Cardiac fibroblast (primary cell): ENCODE measurements around the gene MMP2.
A peak's percentile ranks its signal among the peaks of the same experiment; 100 is the strongest.

Source experiments
- DNase-seq, 2 donors: peaks; one replicate each; pipeline versions ENCODE4 v3.0.0 to v3.0.0-alpha.2; 2010; ENCODE audit warnings: low read depth in 2 of 2
- H3K4me3 ChIP-seq, 2 donors: replicated peaks in 1 of 2; 1 replicate in 1 of 2; 2 replicates in 1 of 2; pipeline ENCODE4 v1.5.1; 2011; ENCODE audit warnings: low read depth in 2 of 2, low read length in 2 of 2, mild to moderate bottlenecking in 2 of 2, moderate library complexity in 1 of 2
- TF ChIP-seq, protein P1 (sequence below): IDR thresholded peaks from one replicate; pipeline ENCODE4 v1.5.1; 2011; ENCODE audit warnings: low read depth, mild to moderate bottlenecking, low read length, inconsistent platforms

The MMP2 gene

DNA sequence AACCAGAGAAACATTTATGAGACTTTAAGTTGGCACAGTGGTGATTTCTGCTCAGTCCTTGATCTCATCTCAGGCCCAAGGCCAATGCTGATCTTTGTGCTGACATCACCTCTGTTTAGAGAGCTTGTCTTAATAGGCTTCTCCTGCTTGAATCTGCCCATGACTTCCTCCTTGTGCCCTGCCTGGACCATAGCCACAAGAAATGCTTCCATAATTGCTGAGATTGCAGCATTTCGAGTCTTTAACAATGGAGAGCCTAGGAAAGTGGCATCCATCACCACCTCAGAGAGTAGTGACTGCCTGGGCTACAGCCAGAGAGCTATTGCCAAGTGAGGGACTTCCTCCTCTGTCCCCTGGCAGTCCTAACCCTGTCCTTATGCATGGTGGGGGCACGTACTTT, 25.1 kb upstream of the MMP2 start:
- no peak overlapping the region for H3K4me3 ChIP-seq
- TF ChIP-seq, protein P1, sequence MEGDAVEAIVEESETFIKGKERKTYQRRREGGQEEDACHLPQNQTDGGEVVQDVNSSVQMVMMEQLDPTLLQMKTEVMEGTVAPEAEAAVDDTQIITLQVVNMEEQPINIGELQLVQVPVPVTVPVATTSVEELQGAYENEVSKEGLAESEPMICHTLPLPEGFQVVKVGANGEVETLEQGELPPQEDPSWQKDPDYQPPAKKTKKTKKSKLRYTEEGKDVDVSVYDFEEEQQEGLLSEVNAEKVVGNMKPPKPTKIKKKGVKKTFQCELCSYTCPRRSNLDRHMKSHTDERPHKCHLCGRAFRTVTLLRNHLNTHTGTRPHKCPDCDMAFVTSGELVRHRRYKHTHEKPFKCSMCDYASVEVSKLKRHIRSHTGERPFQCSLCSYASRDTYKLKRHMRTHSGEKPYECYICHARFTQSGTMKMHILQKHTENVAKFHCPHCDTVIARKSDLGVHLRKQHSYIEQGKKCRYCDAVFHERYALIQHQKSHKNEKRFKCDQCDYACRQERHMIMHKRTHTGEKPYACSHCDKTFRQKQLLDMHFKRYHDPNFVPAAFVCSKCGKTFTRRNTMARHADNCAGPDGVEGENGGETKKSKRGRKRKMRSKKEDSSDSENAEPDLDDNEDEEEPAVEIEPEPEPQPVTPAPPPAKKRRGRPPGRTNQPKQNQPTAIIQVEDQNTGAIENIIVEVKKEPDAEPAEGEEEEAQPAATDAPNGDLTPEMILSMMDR: no peak
- DNase-seq: no peak

DNA sequence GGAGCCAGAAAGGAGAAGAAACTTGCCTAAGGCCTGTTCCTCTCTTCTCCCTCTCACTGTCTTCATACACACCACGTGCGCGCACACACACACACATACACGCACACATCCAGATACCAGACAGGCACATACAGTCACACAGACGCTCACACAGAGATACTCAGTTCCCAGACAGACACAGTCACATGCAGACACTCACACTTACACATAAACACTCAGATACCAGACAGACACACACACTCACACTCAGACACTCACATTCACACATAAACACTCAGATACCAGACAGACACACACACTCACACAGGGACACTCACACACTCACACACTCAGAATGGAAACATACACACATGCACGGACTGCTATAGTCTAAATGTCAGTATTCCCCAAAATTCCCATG, 24.1 kb upstream of the MMP2 start:
- TF ChIP-seq, protein P1: no peak
- DNase-seq: no peak
- no peak overlapping the region for H3K4me3 ChIP-seq

- H3K4me3 ChIP-seq: no peak overlapping the region
- no peak for DNase-seq
- TF ChIP-seq, protein P1: no peak
These were observed 16.8 kb upstream of the MMP2 start for GRCh38 chr16:55462241-55462640.

DNA sequence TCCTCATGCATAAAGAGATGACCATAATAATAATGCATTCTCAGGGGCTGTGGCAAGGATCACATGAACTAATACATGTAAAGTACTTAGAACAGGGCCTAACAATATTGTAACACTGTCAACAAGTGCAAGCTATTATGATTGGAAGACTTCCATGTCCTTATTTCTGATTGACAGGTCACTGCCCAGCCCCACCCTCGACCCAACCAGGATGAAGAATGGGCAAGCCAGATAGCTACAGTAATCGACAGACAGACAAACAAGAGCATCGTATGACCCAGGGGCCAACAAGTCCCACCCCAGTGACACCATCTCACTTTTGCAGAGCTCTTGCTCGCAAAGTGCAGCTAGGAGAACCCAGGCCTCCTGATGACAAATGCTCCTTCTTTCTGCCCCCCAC, 14.6 kb upstream of the MMP2 start:
- DNase-seq: no peak
- TF ChIP-seq, protein P1: no peak
- no peak overlapping the region for H3K4me3 ChIP-seq

- H3K4me3 ChIP-seq: peak overlapping the region in 1 of 2 donors; percentile 22
- DNase-seq: peak; percentile 89 to 91
- TF ChIP-seq, protein P1: peak; percentile 97
These were observed 13.7 kb upstream of the MMP2 start for GRCh38 chr16:55465077-55465896.

DNA sequence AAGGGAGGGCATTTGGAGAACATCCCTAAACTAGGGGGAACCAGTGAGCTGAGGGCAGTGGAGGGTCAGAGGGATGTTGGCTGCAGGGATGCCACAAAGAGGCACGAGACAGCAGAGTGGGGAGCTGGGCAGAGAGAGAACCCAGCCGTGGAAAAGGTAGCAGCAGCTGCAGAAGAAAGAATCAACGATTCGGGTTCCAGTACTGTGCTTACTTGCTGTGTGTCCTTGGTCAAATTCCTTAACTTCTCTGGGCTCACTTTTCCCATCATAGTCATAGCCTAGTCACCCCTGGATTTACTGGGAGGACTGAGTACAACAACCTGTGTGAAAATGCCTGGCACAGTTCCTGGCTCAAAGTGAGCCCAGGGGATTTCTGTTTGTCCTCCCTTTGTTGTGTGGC, 12.8 kb upstream of the MMP2 start:
- no peak for DNase-seq
- TF ChIP-seq, protein P1: no peak
- no peak overlapping the region for H3K4me3 ChIP-seq

DNA sequence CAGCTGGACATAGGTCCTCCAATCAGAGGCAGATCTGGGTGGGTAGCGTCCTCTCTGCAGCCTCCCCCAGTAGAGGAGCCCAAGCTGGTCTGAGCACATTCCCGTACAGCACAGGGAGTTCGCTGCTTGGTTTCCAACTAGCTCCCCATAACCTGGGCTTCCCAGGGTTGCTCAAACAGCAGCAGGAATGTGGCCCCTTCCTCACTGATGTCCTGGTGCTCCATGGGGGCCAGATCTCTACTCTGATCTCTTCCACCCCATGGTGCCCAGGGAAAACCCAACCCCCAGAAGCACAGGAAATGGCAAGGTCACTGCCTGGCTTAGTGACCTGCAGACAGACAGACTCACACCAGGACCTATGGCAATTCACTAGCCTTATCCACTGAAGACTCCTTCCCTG, 11.1 kb upstream of the MMP2 start:
- no peak for DNase-seq
- H3K4me3 ChIP-seq: no peak overlapping the region
- TF ChIP-seq, protein P1: no peak
